ENCODE results near the gene ALK. TPM values are rescaled to one million over a fixed set of nuclear protein-coding genes. Genes with fewer than 3 reads are reported as not detected.

The ALK gene
- total RNA-seq, 1 experiment from 2014 or later = not detected

DNA sequence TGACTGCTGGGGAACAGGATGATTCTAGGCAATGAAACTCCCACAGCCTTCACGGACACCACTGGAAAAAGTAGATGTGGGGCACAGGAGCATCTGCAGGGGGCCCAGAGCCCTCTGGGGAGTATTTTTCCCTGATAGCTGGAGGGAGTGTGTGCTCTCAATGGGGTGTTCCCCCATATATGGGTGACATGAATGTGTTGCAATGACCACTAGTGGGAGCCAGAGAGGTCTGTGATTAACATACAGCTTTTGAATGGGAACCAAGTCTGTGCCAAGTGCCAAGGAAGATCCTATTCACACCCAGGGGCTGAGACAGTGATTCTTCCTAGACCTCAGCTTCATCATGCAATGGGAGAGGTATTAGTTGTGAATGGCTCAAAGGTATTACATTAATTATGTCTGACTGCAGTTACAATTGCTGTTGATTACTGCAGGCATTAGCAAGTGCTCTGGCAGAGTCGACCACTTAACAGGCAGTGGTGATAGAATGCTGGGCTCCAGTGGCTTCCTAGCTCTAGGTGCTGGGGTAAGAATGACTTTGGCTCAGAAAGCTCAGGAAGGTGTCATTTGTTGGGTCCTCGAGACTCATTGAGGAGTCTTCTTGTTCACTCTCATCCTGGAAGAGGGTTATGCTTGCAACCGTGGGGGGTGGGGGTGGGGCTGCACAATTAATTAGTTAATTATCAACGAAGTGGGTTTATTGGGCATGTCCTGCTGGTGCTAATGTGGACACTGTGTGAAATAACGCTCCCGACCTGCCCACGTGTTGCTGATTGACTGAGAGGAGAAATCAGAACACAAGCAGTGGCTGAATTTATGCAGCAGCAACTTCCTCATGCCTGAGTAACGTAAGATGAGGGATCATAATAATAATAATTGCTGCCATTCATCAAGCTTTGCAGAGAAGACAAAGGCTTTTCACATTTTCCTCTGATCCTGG is 612.0 kb downstream of the ALK start:
- no peak overlapping the region for H2AK5ac ChIP-seq (ENCODE audit: insufficient read length, low read length)
- H3K9ac ChIP-seq (ENCODE audit: extremely low read depth, insufficient read length, low read length) = no peak overlapping the region
- H3K14ac ChIP-seq (ENCODE audit: insufficient read depth, low read length) = no peak overlapping the region
- H2AFZ ChIP-seq (ENCODE audit: low read length) = no peak overlapping the region
- no peak overlapping the region for H4K5ac ChIP-seq (ENCODE audit: insufficient read length, low read depth, low read length)
- H3K9me3 ChIP-seq (ENCODE audit: control insufficient read depth, low read depth, low read length) = no peaks in the 10 kb centered on the region
- no peaks in the 10 kb centered on the region for H3K27me3 ChIP-seq (ENCODE audit: insufficient read depth, low read length)
- H3K79me1 ChIP-seq (ENCODE audit: insufficient read depth, low read depth, low read length, poor library complexity, severe bottlenecking) = no peaks in the 10 kb centered on the region
- H2BK12ac ChIP-seq (ENCODE audit: insufficient read length, low read depth, low read length) = no peak overlapping the region
- no peaks in the 10 kb centered on the region for H3K4me1 ChIP-seq (ENCODE audit: insufficient read depth, low read length)
- H3K4me1 Mint-ChIP-seq = peaks cover 9 to 13% of the 10 kb centered on the region in 2 experiments
- no peaks in the 10 kb centered on the region for H4K20me1 ChIP-seq (ENCODE audit: control insufficient read depth, insufficient read depth, insufficient read length)
- TF ChIP-seq, protein P1, sequence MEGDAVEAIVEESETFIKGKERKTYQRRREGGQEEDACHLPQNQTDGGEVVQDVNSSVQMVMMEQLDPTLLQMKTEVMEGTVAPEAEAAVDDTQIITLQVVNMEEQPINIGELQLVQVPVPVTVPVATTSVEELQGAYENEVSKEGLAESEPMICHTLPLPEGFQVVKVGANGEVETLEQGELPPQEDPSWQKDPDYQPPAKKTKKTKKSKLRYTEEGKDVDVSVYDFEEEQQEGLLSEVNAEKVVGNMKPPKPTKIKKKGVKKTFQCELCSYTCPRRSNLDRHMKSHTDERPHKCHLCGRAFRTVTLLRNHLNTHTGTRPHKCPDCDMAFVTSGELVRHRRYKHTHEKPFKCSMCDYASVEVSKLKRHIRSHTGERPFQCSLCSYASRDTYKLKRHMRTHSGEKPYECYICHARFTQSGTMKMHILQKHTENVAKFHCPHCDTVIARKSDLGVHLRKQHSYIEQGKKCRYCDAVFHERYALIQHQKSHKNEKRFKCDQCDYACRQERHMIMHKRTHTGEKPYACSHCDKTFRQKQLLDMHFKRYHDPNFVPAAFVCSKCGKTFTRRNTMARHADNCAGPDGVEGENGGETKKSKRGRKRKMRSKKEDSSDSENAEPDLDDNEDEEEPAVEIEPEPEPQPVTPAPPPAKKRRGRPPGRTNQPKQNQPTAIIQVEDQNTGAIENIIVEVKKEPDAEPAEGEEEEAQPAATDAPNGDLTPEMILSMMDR (conservative IDR thresholded peaks at IDR 0.05) = peak; percentile 89
- H2BK5ac ChIP-seq (ENCODE audit: insufficient read length, low read length) = no peak overlapping the region
- no peak overlapping the region for H3K4me2 ChIP-seq (ENCODE audit: insufficient read depth, insufficient read length, low read length)
- H3K9me3 Mint-ChIP-seq = no peaks in the 10 kb centered on the region
- H3K27me3 Mint-ChIP-seq (ENCODE audit: low read depth) = peaks cover 4% of the 10 kb centered on the region; the same call in 1 of the 2 replicates
- no peak overlapping the region for H2BK15ac ChIP-seq (ENCODE audit: low read depth, low read length)
- no peak overlapping the region for H3T11ph ChIP-seq (ENCODE audit: low read length)
- WGBS (ENCODE audit: extremely low coverage, insufficient read length, low lambda C conversion rate) = no CpG with 5 or more reads among the region's 9 CpGs
- no peak overlapping the region for H3K56ac ChIP-seq (ENCODE audit: insufficient read length, low read depth, low read length)
- no peaks in the 10 kb centered on the region for H3K79me2 ChIP-seq (ENCODE audit: insufficient read depth, low read length)
- no peak overlapping the region for H3K18ac ChIP-seq (ENCODE audit: insufficient read length, low read depth, low read length)
- no peak overlapping the region for H3K4me3 Mint-ChIP-seq
- no peak overlapping the region for H2BK120ac ChIP-seq (ENCODE audit: low read depth, low read length, poor library complexity, severe bottlenecking)
- peak overlapping the region in 1 of 3 experiments; percentile 54; a peak in 1 of 7 replicates for H3K27ac Mint-ChIP-seq
- H2BK20ac ChIP-seq (ENCODE audit: low read depth, low read length, poor library complexity, severe bottlenecking) = no peak overlapping the region
- no peaks in the 10 kb centered on the region for H3K23me2 ChIP-seq (ENCODE audit: insufficient read length, low read depth, low read length, poor library complexity, severe bottlenecking)
- H4K91ac ChIP-seq (ENCODE audit: insufficient read length, low read depth, low read length) = no peak overlapping the region
- no peak overlapping the region for H3K23ac ChIP-seq (ENCODE audit: insufficient read length, low read depth, low read length)
- H3K36me3 Mint-ChIP-seq (ENCODE audit: insufficient read depth in 1 of 3, low read depth in 3 of 3) = no peaks in the 10 kb centered on the region
- H4K8ac ChIP-seq (replicated peaks; ENCODE audit: insufficient read length, low read depth, low read length) = no peak overlapping the region
- no peak overlapping the region for H3K27ac ChIP-seq (ENCODE audit: insufficient read length, low read depth, low read length)
- H3K4ac ChIP-seq (ENCODE audit: low read depth, low read length) = no peak overlapping the region
- peak; percentile 64 for DNase-seq
